Kidney (tissue), 14 donors: ENCODE measurements around the gene SYT1. TPM values are rescaled to one million over a fixed set of nuclear protein-coding genes. Genes with fewer than 3 reads are reported as not detected.

Experiments used
- DNase-seq, 5 donors: peaks; one replicate each; pipeline ENCODE4 v3.0.0-alpha.2; 2013 to 2020
- FAIRE-seq: peaks from 2 replicates; lab custom pipeline; 2012; peaks lifted over from hg19 to GRCh38; lab: Jason Lieb, UNC
- H3K27ac ChIP-seq, 2 donors: one replicate each; pipeline ENCODE4 v1.7.0; 2013; ENCODE audit warnings: low read depth in 2 of 2, low read length in 2 of 2, inconsistent platforms in 1 of 2
- H3K27me3 ChIP-seq: one replicate; pipeline ENCODE4 v1.7.1; 2013; ENCODE audit warnings: low read length, inconsistent platforms; ENCODE audit not compliant: control insufficient read depth, insufficient read depth
- H3K36me3 ChIP-seq, 3 donors: one replicate each; pipeline versions ENCODE4 v1.7.0 to v1.7.1; 2013; ENCODE audit warnings: low read length in 3 of 3, control low read depth in 1 of 3, inconsistent platforms in 1 of 3; ENCODE audit not compliant: insufficient read depth in 3 of 3, control insufficient read depth in 2 of 3
- H3K4me1 ChIP-seq, 3 donors: one replicate each; pipeline versions ENCODE4 v1.7.0 to v1.7.1; 2013; ENCODE audit warnings: low read length in 3 of 3, inconsistent platforms in 1 of 3, low read depth in 1 of 3; ENCODE audit not compliant: control insufficient read depth in 2 of 3, insufficient read depth in 2 of 3
- H3K4me3 ChIP-seq, 3 donors: one replicate each; pipeline versions ENCODE4 v1.7.0 to v1.8.1; 2013; ENCODE audit warnings: low read length in 3 of 3, control low read depth in 1 of 3, inconsistent platforms in 1 of 3
- H3K9ac ChIP-seq, 3 donors: one replicate each; pipeline versions ENCODE4 v1.7.0 to v1.7.1; 2013; ENCODE audit warnings: low read length in 3 of 3, control low read depth in 1 of 3, inconsistent platforms in 1 of 3
- H3K9me3 ChIP-seq, 3 donors: one replicate each; pipeline versions ENCODE4 v1.7.0 to v1.7.1; 2013; ENCODE audit warnings: low read length in 3 of 3, control low read depth in 1 of 3, inconsistent platforms in 1 of 3; ENCODE audit not compliant: control insufficient read depth in 2 of 3, insufficient read depth in 1 of 3
- intact Hi-C: fragments of 100-400 bp; cut with DNase I; formaldehyde crosslinking; loops from one replicate; pipeline ENCODE4 v1.11.1; 2022
- polyA plus RNA-seq: library from polyadenylated mRNA; stranded (reverse); fragments of 350-450 nt; fragmentation: Illumina TruSeq; extraction: RNeasy Lipid Tissue Mini Kit (QIAGEN cat#74804); gene quantifications from one replicate; pipeline ENCODE4 v1.2.3, GENCODE V29; 2014; ENCODE audit warnings: low read depth, low replicate concordance; ENCODE audit not compliant: insufficient read depth
- total RNA-seq: library from RNA; stranded (reverse); fragmentation: NEBNext Ultra II Directional; extraction: Animal tissue kit (Norgen Biotek cat#: 25700); gene quantifications from one replicate; pipeline ENCODE4 v1.2.1, GENCODE V29; 2021
- TF ChIP-seq, protein P1 (sequence below): IDR thresholded peaks from 3 replicates; pipeline ENCODE4 v1.5.1; 2012; ENCODE audit warnings: mild to moderate bottlenecking, moderate library complexity, borderline replicate concordance; ENCODE audit not compliant: insufficient read depth; ENCODE audit errors: extremely low read depth
- donor health status: control.
- donor health status: control.
- donor health status: control.
- donor health status: control.
- donor health status: control.
- donor health status: DM: yes; HTN: yes; CAD: no.
- donor health status: Normal renal cell carcinoma (clear cell type).

The SYT1 gene
- total and polyA plus RNA-seq, 2 donors from 2014 or later = 0.69 to 1.2 TPM

DNA sequence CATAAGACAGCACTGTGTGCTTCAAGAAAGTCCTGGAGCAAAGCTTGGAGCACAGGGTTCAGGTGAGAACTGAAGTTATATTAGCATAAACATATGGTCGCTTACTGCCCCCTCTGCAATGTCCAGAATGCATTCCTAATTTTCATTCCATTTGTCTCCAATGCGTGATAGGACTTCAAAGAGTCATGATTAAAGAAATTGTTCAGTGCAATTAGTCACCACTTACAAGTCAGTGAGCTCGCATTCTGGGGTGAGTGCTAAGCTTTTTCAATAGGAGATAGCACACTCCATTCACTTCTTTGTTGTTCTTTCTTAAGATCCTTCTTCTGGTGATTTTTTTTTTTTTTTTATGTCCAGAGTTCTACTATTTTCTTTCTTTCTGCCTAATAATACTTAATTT, 398.4 kb downstream of the SYT1 start:
- FAIRE-seq = no peak
- no peak for DNase-seq
- Histone ChIP-seq H3K4me1 (no peaks in the 10 kb centered on the region), H3K9me3 (no peaks in the 10 kb centered on the region), H3K9ac (no peak overlapping the region), H3K4me3 (no peak overlapping the region), H3K27ac (no peak overlapping the region), H3K36me3 (no peaks in the 10 kb centered on the region), H3K27me3 (no peaks in the 10 kb centered on the region)
- TF ChIP-seq, protein P1, sequence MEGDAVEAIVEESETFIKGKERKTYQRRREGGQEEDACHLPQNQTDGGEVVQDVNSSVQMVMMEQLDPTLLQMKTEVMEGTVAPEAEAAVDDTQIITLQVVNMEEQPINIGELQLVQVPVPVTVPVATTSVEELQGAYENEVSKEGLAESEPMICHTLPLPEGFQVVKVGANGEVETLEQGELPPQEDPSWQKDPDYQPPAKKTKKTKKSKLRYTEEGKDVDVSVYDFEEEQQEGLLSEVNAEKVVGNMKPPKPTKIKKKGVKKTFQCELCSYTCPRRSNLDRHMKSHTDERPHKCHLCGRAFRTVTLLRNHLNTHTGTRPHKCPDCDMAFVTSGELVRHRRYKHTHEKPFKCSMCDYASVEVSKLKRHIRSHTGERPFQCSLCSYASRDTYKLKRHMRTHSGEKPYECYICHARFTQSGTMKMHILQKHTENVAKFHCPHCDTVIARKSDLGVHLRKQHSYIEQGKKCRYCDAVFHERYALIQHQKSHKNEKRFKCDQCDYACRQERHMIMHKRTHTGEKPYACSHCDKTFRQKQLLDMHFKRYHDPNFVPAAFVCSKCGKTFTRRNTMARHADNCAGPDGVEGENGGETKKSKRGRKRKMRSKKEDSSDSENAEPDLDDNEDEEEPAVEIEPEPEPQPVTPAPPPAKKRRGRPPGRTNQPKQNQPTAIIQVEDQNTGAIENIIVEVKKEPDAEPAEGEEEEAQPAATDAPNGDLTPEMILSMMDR = no peak
- intact Hi-C loops = no loop called here

- no peak overlapping the region for H3K9ac ChIP-seq
- intact Hi-C loops = no loop called here
- H3K36me3 ChIP-seq = no peaks in the 10 kb centered on the region
- no peak overlapping the region for H3K27ac ChIP-seq
- no peak overlapping the region for H3K4me3 ChIP-seq
- H3K4me1 ChIP-seq = no peaks in the 10 kb centered on the region
- peak in 2 of 5 donors; percentile 52 to 69 for DNase-seq
- no peak for FAIRE-seq
- no peaks in the 10 kb centered on the region for H3K9me3 ChIP-seq
- H3K27me3 ChIP-seq = no peaks in the 10 kb centered on the region
- TF ChIP-seq, protein P1 = no peak
These were observed 402.0 kb downstream of the SYT1 start for GRCh38 chr12:79266343-79267144.

DNA sequence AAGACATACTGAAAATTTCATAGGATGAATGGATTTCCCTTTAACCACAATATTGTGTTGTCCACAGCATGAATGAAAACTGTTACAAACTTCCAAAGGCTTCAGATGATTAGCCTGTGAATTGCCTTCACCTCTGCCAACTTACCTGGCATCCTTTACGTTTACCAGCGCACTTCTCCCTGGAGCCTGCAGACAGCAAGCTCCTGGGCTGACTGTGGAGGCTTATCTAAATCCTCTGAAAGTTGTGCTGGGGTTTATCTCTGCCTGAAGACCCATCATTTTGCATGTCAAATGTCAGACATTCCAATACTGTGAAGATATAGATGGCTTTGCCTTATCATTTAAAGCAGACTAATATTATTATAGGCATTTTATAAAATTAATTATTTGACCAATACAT, 403.0 kb downstream of the SYT1 start:
- Histone ChIP-seq H3K4me3 (no peak overlapping the region), H3K9ac (no peak overlapping the region), H3K36me3 (no peaks in the 10 kb centered on the region), H3K9me3 (no peaks in the 10 kb centered on the region), H3K4me1 (no peaks in the 10 kb centered on the region), H3K27ac (no peak overlapping the region), H3K27me3 (no peaks in the 10 kb centered on the region)
- FAIRE-seq (no peak), DNase-seq (no peak)
- intact Hi-C loops = no loop called here
- TF ChIP-seq, protein P1 = no peak
